Erythroblast (primary cell): Measurements from ENCODE around the gene CMTM3.

Experiments
- GATA1 ChIP-seq: IDR thresholded peaks from 2 replicates; pipeline ENCODE4 v1.6.1; 2011; ENCODE audit warnings: low read depth, mild to moderate bottlenecking, control low read depth, low read length, moderate library complexity
- POLR2A ChIP-seq: IDR thresholded peaks from 2 replicates; pipeline ENCODE4 v1.6.1; 2011; ENCODE audit warnings: mild to moderate bottlenecking, low read length

DNA sequence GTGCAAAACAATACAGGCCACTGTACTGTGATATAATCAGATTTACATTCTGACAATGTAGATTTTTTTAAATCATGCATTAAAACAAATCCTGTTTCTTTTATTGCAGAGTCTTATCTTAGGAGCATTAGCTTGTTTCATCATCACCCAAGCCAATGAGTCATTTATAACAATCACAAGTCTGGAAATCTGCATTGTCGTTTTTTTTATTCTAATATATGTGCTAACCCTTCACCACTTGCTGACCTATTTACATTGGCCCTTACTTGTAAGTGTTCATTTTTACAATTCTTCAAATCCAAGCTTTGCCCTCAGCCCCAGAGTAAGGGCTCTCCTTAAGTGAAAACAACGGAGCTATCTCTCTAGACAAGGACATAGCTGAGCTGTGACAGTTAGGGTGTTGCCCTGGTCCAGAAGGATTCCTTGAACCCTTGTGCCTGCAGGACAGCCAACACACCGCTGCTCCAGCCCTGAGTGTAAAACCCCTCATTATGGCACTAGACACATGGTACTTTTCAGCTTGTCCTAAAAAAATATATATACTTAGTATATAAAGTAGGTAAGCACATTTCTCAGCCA, 34.6 kb upstream of the CMTM3 start:
- no peak for TF ChIP-seq POLR2A
- no peak for TF ChIP-seq GATA1
